HG02973 (cell line): ENCODE data around the gene BDH1.
"Not testable (repeated sequence)": the region's sequence is repeated elsewhere in the genome, so short reads cannot be mapped to it uniquely, and the experiment has no call there.

Experiments used
- ATAC-seq: cut with Tn5 transposase; IDR thresholded peaks from one replicate; pipeline ENCODE4 v1.9.1; 2021; ENCODE audit warnings: moderate library complexity; ENCODE audit not compliant: unreplicated experiment

The BDH1 gene

GRCh38 chr3:197522881-197523441 lies 32.8 kb downstream of the BDH1 start:
- no peak for ATAC-seq

- ATAC-seq, result no peak
These were observed 33.5 kb downstream of the BDH1 start for GRCh38 chr3:197522183-197522715.

- ATAC-seq, result no peak
These were observed 34.2 kb downstream of the BDH1 start for GRCh38 chr3:197521277-197522182.

GRCh38 chr3:197520311-197521276 lies 35.2 kb downstream of the BDH1 start:
- ATAC-seq, result no peak

- ATAC-seq, result no peak
These were observed 36.0 kb downstream of the BDH1 start for GRCh38 chr3:197519801-197520211.

GRCh38 chr3:197518881-197519421 lies 36.8 kb downstream of the BDH1 start:
- ATAC-seq, result no peak

GRCh38 chr3:197517922-197518683 lies 37.7 kb downstream of the BDH1 start:
- not testable (repeated sequence) for ATAC-seq

GRCh38 chr3:197516890-197517606 lies 38.7 kb downstream of the BDH1 start:
- ATAC-seq, result not testable (repeated sequence)

- no peak for ATAC-seq
These were observed 39.3 kb downstream of the BDH1 start for GRCh38 chr3:197516517-197516889.

- ATAC-seq, result no peak
These were observed 40.9 kb downstream of the BDH1 start for GRCh38 chr3:197514786-197515355.

- ATAC-seq, result no peak
These were observed 41.6 kb downstream of the BDH1 start for GRCh38 chr3:197513953-197514785.

- no peak for ATAC-seq
These were observed 42.8 kb downstream of the BDH1 start for GRCh38 chr3:197512691-197513571.

- ATAC-seq, result no peak
These were observed 43.7 kb downstream of the BDH1 start for GRCh38 chr3:197511853-197512635.

GRCh38 chr3:197511130-197511529 lies 44.6 kb downstream of the BDH1 start:
- ATAC-seq, result no peak

GRCh38 chr3:197510642-197511018 lies 45.1 kb downstream of the BDH1 start:
- no peak for ATAC-seq
